ENCODE data around the gene ESYT1. TPM values are rescaled to one million over a fixed set of nuclear protein-coding genes. Genes with fewer than 3 reads are reported as not detected.
A peak's percentile ranks its signal among the peaks of the same experiment; 100 is the strongest.

Gene ESYT1
- total and polyA plus RNA-seq, 9 of the 15 experiments (the other 6 are each of a cell fraction or from before 2014, with no cell fraction given) = 132 to 420 (median 164) TPM

DNA sequence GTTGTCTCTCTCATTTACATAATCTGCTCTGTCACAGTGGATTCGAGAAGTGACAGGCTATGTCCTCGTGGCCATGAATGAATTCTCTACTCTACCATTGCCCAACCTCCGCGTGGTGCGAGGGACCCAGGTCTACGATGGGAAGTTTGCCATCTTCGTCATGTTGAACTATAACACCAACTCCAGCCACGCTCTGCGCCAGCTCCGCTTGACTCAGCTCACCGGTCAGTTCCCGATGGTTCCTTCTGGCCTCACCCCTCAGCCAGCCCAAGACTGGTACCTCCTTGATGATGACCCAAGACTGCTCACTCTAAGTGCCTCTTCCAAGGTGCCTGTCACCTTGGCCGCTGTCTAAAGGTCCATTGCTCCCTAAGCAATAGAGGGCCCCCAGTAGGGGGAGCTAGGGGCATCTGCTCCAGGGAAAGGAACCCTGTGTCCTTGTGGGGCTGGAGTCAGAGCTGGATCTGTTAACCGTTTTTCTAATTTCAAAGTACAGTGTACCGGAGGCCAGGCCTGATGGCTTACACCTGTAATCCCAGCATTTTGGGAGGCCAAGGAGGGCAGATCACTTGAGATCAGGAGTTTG is 43.0 kb upstream of the ESYT1 start:
- in situ Hi-C loops (cut with MboI) = no loop called here
- WGBS (ENCODE audit: insufficient coverage, low coverage, missing lambda C conversion rate) = 53% methylated on average over 15 of the region's 15 CpGs
- Histone ChIP-seq H3K4me2 (ENCODE audit: insufficient read depth, low read length) (no peak overlapping the region), H3K9ac (ENCODE audit: insufficient read depth in 1 of 2, low read depth in 2 of 2, low read length in 2 of 2) (no peak overlapping the region), H3K79me2 (ENCODE audit: control insufficient read depth, insufficient read depth, low read length) (no peaks in the 10 kb centered on the region), H3K4me1 (replicated peaks in 1 of 2; ENCODE audit: control insufficient read depth in 2 of 2, insufficient read depth in 2 of 2, low read length in 2 of 2) (peaks cover 38 to 41% of the 10 kb centered on the region in 2 experiments), H2AFZ (ENCODE audit: low read depth, low read length) (peak overlapping the region; percentile 40), H3K4me3 (no peak overlapping the region), H3K9me1 (ENCODE audit: control insufficient read depth, insufficient read depth, low read length) (no peaks in the 10 kb centered on the region), H4K20me1 (replicated peaks; ENCODE audit: control insufficient read depth, insufficient read depth, low read length) (no peaks in the 10 kb centered on the region), H3K27ac (ENCODE audit: extremely low read depth, low read depth, low read length) (no peak overlapping the region), H3K27me3 (ENCODE audit: control insufficient read depth in 2 of 2, insufficient read depth in 2 of 2, low read length in 2 of 2) (no peaks in the 10 kb centered on the region; a peak in 1 of 5 replicates), H3K9me3 (replicated peaks; ENCODE audit: control insufficient read depth, insufficient read depth, low read depth, low read length) (no peaks in the 10 kb centered on the region), H3K36me3 (ENCODE audit: control insufficient read depth, insufficient read depth, low read length) (no peaks in the 10 kb centered on the region)
- POLR2A ChIA-PET = interaction anchor here (0.6 to 1.9 kb wide), 4 partner anchors 19 to 341 kb away, joined by 3 to 6 read pairs (median 4); partner anchors contain the start of genes PA2G4 and ZC3H10
- intact Hi-C loops (cut with micrococcal nuclease) = loop anchor here (1.0 kb wide), 1 partner anchor 33 kb away; the partner anchor contains the start of gene ZC3H10
- CTCF ChIA-PET (ENCODE audit: low intra/inter-chr PET ratio) = no interaction called here
- FAIRE-seq (peak; percentile 81), ATAC-seq (peak; percentile 81), DNase-seq (ENCODE audit: extremely low read depth in 1 of 4, low spot score in 3 of 4) (peak; percentile 53 to 82 (median 72))
- no TSS peak for BruUV-seq (replicated peaks)
- TF ChIP-seq RCOR1 (IDR thresholded peaks at IDR 0.05; ENCODE audit: borderline replicate concordance in 1 of 2, low read depth in 2 of 2, low read length in 2 of 2) = peak in 1 of 2 experiments; percentile 37; a peak in 1 of 4 replicates
- peak; percentile 88 for TF ChIP-seq ESRRA (IDR thresholded peaks at IDR 0.05; ENCODE audit: borderline replicate concordance, low read depth)
- no peak for TF ChIP-seq ZNF146 (CRISPR knock-in tag; IDR thresholded peaks at IDR 0.05; ENCODE audit: unreplicated experiment)
- 0 out of 4 replicates have a peak, but pooled peaks of 1 of the 2 experiments have one; percentile 37 for TF ChIP-seq MAZ (CRISPR knock-in tag; conservative IDR thresholded peaks at IDR 0.05 in 1 of 2, IDR thresholded peaks at IDR 0.05 in 1 of 2)
- no peak for TF ChIP-seq MEF2A (IDR thresholded peaks at IDR 0.05; ENCODE audit: control insufficient read depth, low read depth, low read length)
- TF ChIP-seq MYC (IDR thresholded peaks at IDR 0.05; ENCODE audit: low read depth, low read length) = 0 out of 2 replicates have a peak, but pooled peaks have one; percentile 20
- no peak for TF ChIP-seq MYC (CRISPR knock-in tag; IDR thresholded peaks at IDR 0.05; ENCODE audit: borderline replicate concordance, low read depth)
- no peak for TF ChIP-seq POLR2G (IDR thresholded peaks at IDR 0.05; ENCODE audit: low read depth, low read length)
- TF ChIP-seq KLF10 (CRISPR knock-in tag; IDR thresholded peaks at IDR 0.05) = no peak
- TF ChIP-seq TBP (optimal IDR thresholded peaks at IDR 0.05; ENCODE audit: low read depth, low read length) = no peak
- TF ChIP-seq CCNT2 (IDR thresholded peaks at IDR 0.05; ENCODE audit: borderline replicate concordance, extremely low read depth, insufficient read length, low read depth, low read length) = no peak
- no peak for TF ChIP-seq HLTF (IDR thresholded peaks at IDR 0.05)
- TF ChIP-seq, protein P1, sequence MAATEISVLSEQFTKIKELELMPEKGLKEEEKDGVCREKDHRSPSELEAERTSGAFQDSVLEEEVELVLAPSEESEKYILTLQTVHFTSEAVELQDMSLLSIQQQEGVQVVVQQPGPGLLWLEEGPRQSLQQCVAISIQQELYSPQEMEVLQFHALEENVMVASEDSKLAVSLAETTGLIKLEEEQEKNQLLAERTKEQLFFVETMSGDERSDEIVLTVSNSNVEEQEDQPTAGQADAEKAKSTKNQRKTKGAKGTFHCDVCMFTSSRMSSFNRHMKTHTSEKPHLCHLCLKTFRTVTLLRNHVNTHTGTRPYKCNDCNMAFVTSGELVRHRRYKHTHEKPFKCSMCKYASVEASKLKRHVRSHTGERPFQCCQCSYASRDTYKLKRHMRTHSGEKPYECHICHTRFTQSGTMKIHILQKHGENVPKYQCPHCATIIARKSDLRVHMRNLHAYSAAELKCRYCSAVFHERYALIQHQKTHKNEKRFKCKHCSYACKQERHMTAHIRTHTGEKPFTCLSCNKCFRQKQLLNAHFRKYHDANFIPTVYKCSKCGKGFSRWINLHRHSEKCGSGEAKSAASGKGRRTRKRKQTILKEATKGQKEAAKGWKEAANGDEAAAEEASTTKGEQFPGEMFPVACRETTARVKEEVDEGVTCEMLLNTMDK (IDR thresholded peaks at IDR 0.05; ENCODE audit: borderline replicate concordance, insufficient read depth, low read depth, low read length, poor library complexity, severe bottlenecking) = peak; percentile 84
- no peak for TF ChIP-seq ASH1L (IDR thresholded peaks at IDR 0.05; ENCODE audit: borderline replicate concordance, low read depth, partially characterized antibody)
- peak; percentile 14; the same call in 1 of the 2 replicates for TF ChIP-seq DPF2 (IDR thresholded peaks at IDR 0.05)
- TF ChIP-seq IFI16 (CRISPR knock-in tag; IDR thresholded peaks at IDR 0.05) = no peak
- TF ChIP-seq SMC3 (conservative IDR thresholded peaks at IDR 0.05; ENCODE audit: insufficient read depth, low read depth, low read length) = peak; percentile 25; the same call in 1 of the 2 replicates
- TF ChIP-seq PRMT5 (CRISPR knock-in tag; IDR thresholded peaks at IDR 0.05) = no peak
- TF ChIP-seq, protein P2, sequence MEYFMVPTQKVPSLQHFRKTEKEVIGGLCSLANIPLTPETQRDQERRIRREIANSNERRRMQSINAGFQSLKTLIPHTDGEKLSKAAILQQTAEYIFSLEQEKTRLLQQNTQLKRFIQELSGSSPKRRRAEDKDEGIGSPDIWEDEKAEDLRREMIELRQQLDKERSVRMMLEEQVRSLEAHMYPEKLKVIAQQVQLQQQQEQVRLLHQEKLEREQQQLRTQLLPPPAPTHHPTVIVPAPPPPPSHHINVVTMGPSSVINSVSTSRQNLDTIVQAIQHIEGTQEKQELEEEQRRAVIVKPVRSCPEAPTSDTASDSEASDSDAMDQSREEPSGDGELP (CRISPR knock-in tag; IDR thresholded peaks at IDR 0.05; ENCODE audit: borderline replicate concordance) = no peak

Data from K562 (cell line).